Tibial artery (tissue), 4 donors: ENCODE results near the gene POLD2.

ENCODE experiments used
- DNase-seq, 2 donors: peaks; one replicate each; pipeline ENCODE4 v3.0.0-alpha.2; 2019
- H3K27ac ChIP-seq, 2 donors: fragments of 200-600 bp; sonication (generic) in 1 of 2; 1 replicate in 1 of 2; 2 replicates in 1 of 2; pipeline ENCODE4 v1.5.1; 2018 to 2019; ENCODE audit warnings: mild to moderate bottlenecking in 1 of 2
- H3K27me3 ChIP-seq, 2 donors: fragments of 200-600 bp; sonication (generic) in 1 of 2; one replicate each; pipeline versions ENCODE4 v1.5.1 to v1.6.0; 2016 to 2019
- H3K36me3 ChIP-seq, 3 donors: fragments of 200-600 bp; sonication (generic) in 2 of 3; one replicate each; pipeline ENCODE4 v1.5.1; 2016 to 2019; ENCODE audit warnings: mild to moderate bottlenecking in 2 of 3
- H3K4me1 ChIP-seq, 4 donors: fragments of 200-600 bp; sonication (generic) in 2 of 4; 1 replicate in 3 of 4; 2 replicates in 1 of 4; pipeline ENCODE4 v1.5.1; 2016 to 2019
- H3K4me3 ChIP-seq, 2 donors: fragments of 200-600 bp; sonication (generic) in 1 of 2; 1 replicate in 1 of 2; 2 replicates in 1 of 2; pipeline ENCODE4 v1.5.1; 2018 to 2019; ENCODE audit warnings: mild to moderate bottlenecking in 2 of 2
- H3K9me3 ChIP-seq, 3 donors: fragments of 200-600 bp; sonication (generic) in 1 of 3; one replicate each; pipeline ENCODE4 v1.5.1; 2016 to 2019
- CTCF ChIP-seq, 2 experiments: fragments of 200-600 bp in 1 of 2; fragments of 450-650 bp in 1 of 2; IDR thresholded peaks; one replicate each; pipeline ENCODE4 v1.5.1; 2017 to 2019; ENCODE audit warnings: antibody characterized with exemption in 2 of 2, mild to moderate bottlenecking in 1 of 2, moderate library complexity in 1 of 2
- intact Hi-C: fragments of 100-400 bp; cut with DNase I; formaldehyde crosslinking; loops from one replicate; pipeline ENCODE4 v1.15.0; 2023; ENCODE audit warnings: low total_unique reads

Gene POLD2

GRCh38 chr7:44158096-44158872 lies 34.9 kb upstream of the POLD2 start:
- H3K4me1 ChIP-seq, result no peaks in the 10 kb centered on the region
- peak in 1 of 2 donors; percentile 60 for DNase-seq
- H3K36me3 ChIP-seq, result no peaks in the 10 kb centered on the region
- H3K9me3 ChIP-seq, result no peaks in the 10 kb centered on the region
- TF ChIP-seq CTCF (IDR thresholded peaks at IDR 0.05), result no peak
- no peak overlapping the region for H3K4me3 ChIP-seq
- no peaks in the 10 kb centered on the region for H3K27me3 ChIP-seq
- intact Hi-C loops, result no loop called here
- H3K27ac ChIP-seq, result no peak overlapping the region

- Histone ChIP-seq H3K4me3 (no peak overlapping the region), H3K27me3 (no peaks in the 10 kb centered on the region), H3K36me3 (no peaks in the 10 kb centered on the region), H3K9me3 (no peaks in the 10 kb centered on the region), H3K4me1 (no peaks in the 10 kb centered on the region), H3K27ac (no peak overlapping the region)
- intact Hi-C loops, result no loop called here
- TF ChIP-seq CTCF (IDR thresholded peaks at IDR 0.05), result no peak
- DNase-seq, result peak in 1 of 2 donors; percentile 54
Observed at GRCh38 chr7:44157116-44158080, 34.0 kb upstream of the POLD2 start.

DNA sequence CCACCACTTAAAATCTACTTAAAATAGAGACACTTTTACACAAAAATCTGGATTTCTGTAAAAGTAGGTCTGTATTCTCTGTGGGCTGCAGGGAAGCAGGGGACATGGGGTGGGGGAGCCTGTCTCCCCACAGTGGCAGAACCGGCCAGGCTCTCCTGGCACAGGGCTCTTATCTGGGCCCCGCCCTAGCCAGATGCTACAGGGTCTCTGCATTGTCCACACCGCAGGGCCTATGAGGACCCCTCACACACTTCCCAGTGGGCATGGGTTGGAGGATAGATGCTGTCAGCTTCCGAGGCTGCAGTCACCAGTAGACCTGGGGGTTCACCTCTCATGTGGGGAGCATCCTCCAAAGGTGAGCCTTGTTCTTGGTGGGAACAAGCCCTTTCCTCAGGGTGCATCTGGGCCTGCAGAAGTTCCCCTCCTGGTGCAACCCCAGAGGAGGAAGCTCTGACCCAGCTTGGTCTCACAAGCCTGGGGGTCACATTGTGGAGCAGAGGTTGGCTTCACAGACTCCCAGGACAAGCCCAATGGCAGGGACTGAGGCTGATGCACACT lies 33.2 kb upstream of the POLD2 start:
- DNase-seq, result peak in 1 of 2 donors; percentile 34
- intact Hi-C loops, result no loop called here
- Histone ChIP-seq H3K9me3 (no peaks in the 10 kb centered on the region), H3K27ac (no peak overlapping the region), H3K36me3 (no peaks in the 10 kb centered on the region), H3K27me3 (no peaks in the 10 kb centered on the region), H3K4me3 (no peak overlapping the region), H3K4me1 (no peaks in the 10 kb centered on the region)
- no peak for TF ChIP-seq CTCF (IDR thresholded peaks at IDR 0.05)

- Histone ChIP-seq H3K4me1 (no peaks in the 10 kb centered on the region), H3K4me3 (no peak overlapping the region), H3K27me3 (no peaks in the 10 kb centered on the region), H3K27ac (no peak overlapping the region), H3K9me3 (no peaks in the 10 kb centered on the region), H3K36me3 (no peaks in the 10 kb centered on the region)
- peak in 1 of 2 donors; percentile 53 for DNase-seq
- TF ChIP-seq CTCF (IDR thresholded peaks at IDR 0.05), result no peak
- intact Hi-C loops, result no loop called here
Observed at GRCh38 chr7:44155191-44156185, 32.1 kb upstream of the POLD2 start.

DNA sequence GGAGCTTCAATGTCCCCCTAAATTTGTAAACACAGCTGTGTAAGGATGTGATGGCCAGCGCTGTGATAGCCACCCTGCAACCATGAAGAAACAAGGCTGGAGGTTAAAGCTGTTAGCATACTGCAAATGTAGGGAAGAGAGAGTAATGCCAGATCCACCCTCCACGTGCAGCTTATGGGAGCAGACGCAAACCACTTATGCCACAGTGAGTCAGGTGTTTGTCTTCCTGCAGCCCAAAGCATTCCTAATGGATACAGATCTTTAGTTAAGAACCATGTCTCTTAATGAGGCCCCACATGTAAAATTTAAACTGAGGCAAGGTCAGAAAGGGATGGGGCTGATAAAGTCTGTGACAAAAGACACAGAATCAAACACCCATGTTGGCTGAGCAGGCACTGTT lies 31.4 kb upstream of the POLD2 start:
- Histone ChIP-seq H3K27me3 (no peaks in the 10 kb centered on the region), H3K9me3 (no peaks in the 10 kb centered on the region), H3K27ac (no peak overlapping the region), H3K36me3 (no peaks in the 10 kb centered on the region), H3K4me3 (no peak overlapping the region), H3K4me1 (no peaks in the 10 kb centered on the region)
- no peak for TF ChIP-seq CTCF (IDR thresholded peaks at IDR 0.05)
- intact Hi-C loops, result no loop called here
- peak in 1 of 2 donors; percentile 15 for DNase-seq
